ENCODE measurements around the gene PTPN22.
A peak's percentile ranks its signal among the peaks of the same experiment; 100 is the strongest.

The PTPN22 gene

GRCh38 chr1:113805256-113805531 lies 66.3 kb downstream of the PTPN22 start:
- POLR2A ChIA-PET, result interaction anchor here (1.1 kb wide), 1 partner anchor 45 kb away, joined by 3 read pairs; no protein-coding TSS in a partner anchor
- no peak overlapping the region for H3K27ac ChIP-seq (ENCODE audit: extremely low read depth, low read depth, low read length)
- H3K9me3 ChIP-seq (ENCODE audit: control insufficient read depth, insufficient read depth, low read depth, low read length), result no peaks in the 10 kb centered on the region
- peaks cover 0 to 5% of the 10 kb centered on the region in 2 experiments; a peak in 1 of 3 replicates for H3K36me3 ChIP-seq (ENCODE audit: control insufficient read depth in 2 of 2, insufficient read depth in 1 of 2, low read length in 2 of 2)
- no peak overlapping the region for H3K4me3 ChIP-seq (ENCODE audit: low read depth, low read length)
- H3K4me1 ChIP-seq (ENCODE audit: control insufficient read depth, insufficient read depth, low read length), result peaks cover 12% of the 10 kb centered on the region
- no peak for TF ChIP-seq SALL2 (tag by site-specific recombination; IDR thresholded peaks at IDR 0.05; ENCODE audit: borderline replicate concordance)
- no peak for TF ChIP-seq ZNF521 (tag by site-specific recombination; IDR thresholded peaks at IDR 0.05)
- no peak for TF ChIP-seq ZNF223 (tag by site-specific recombination; IDR thresholded peaks at IDR 0.05)
- TF ChIP-seq INSM2 (tag by site-specific recombination; IDR thresholded peaks at IDR 0.05), result no peak
- no peak for TF ChIP-seq ZNF202 (tag by site-specific recombination; IDR thresholded peaks at IDR 0.05; ENCODE audit: borderline replicate concordance)
- CTCF ChIA-PET, result interaction anchor here (0.5 to 0.6 kb wide), 3 partner anchors 10 to 477 kb away, joined by 3 to 7 read pairs (median 4); no protein-coding TSS in a partner anchor

GRCh38 chr1:113804421-113805255 lies 66.9 kb downstream of the PTPN22 start:
- Histone ChIP-seq H3K4me3 (ENCODE audit: low read depth, low read length) (no peak overlapping the region), H3K9me3 (ENCODE audit: control insufficient read depth, insufficient read depth, low read depth, low read length) (no peaks in the 10 kb centered on the region), H3K36me3 (ENCODE audit: control insufficient read depth in 2 of 2, insufficient read depth in 1 of 2, low read length in 2 of 2) (peaks cover 0 to 5% of the 10 kb centered on the region in 2 experiments; a peak in 1 of 3 replicates), H3K27ac (ENCODE audit: extremely low read depth, low read depth, low read length) (no peak overlapping the region), H3K4me1 (ENCODE audit: control insufficient read depth, insufficient read depth, low read length) (peaks cover 12% of the 10 kb centered on the region)
- CTCF ChIA-PET, result interaction anchor here (0.5 to 1.0 kb wide), 2 partner anchors 12 to 85 kb away, joined by 3 to 4 read pairs; no protein-coding TSS in a partner anchor
- POLR2A ChIA-PET, result interaction anchor here (0.6 to 1.1 kb wide), 4 partner anchors 45 to 865 kb away, joined by 3 to 8 read pairs (median 3); partner anchors contain the start of gene DENND2C
- no peak for TF ChIP-seq ZBTB7A (tag by site-specific recombination; IDR thresholded peaks at IDR 0.05; ENCODE audit: low read depth)
- TF ChIP-seq ZNF24 (tag by site-specific recombination; IDR thresholded peaks at IDR 0.05), result peak; percentile 59; the same call in 1 of the 2 replicates
- TF ChIP-seq ZNF362 (tag by site-specific recombination; IDR thresholded peaks at IDR 0.05), result peak; percentile 84; the same call in 1 of the 2 replicates
- no peak for TF ChIP-seq YY1 (tag by site-specific recombination; IDR thresholded peaks at IDR 0.05)
- no peak for TF ChIP-seq ZNF18 (tag by site-specific recombination; IDR thresholded peaks at IDR 0.05)
- peak; percentile 40; the same call in 1 of the 2 replicates for TF ChIP-seq ZBTB17 (tag by site-specific recombination; IDR thresholded peaks at IDR 0.05)
- TF ChIP-seq ZNF701 (tag by site-specific recombination; IDR thresholded peaks at IDR 0.05), result no peak
- TF ChIP-seq ZXDB (tag by site-specific recombination; IDR thresholded peaks at IDR 0.05), result 0 out of 2 replicates have a peak, but pooled peaks have one; percentile 38
- peak; percentile 49 for TF ChIP-seq SP7 (tag by site-specific recombination; IDR thresholded peaks at IDR 0.05)
- TF ChIP-seq ZNF660 (tag by site-specific recombination; IDR thresholded peaks at IDR 0.05), result 0 out of 2 replicates have a peak, but pooled peaks have one; percentile 48
- TF ChIP-seq REPIN1 (tag by site-specific recombination; IDR thresholded peaks at IDR 0.05; ENCODE audit: low read depth), result no peak
- 0 out of 2 replicates have a peak, but pooled peaks have one; percentile 16 for TF ChIP-seq PRDM6 (tag by site-specific recombination; IDR thresholded peaks at IDR 0.05)
- no peak for TF ChIP-seq MEIS1 (CRISPR knock-in tag; IDR thresholded peaks at IDR 0.05; ENCODE audit: borderline replicate concordance)
- TF ChIP-seq ZNF324 (tag by site-specific recombination; IDR thresholded peaks at IDR 0.05), result peak; percentile 68; the same call in 1 of the 2 replicates
- peak; percentile 29; the same call in 1 of the 2 replicates for TF ChIP-seq SCRT2 (tag by site-specific recombination; IDR thresholded peaks at IDR 0.05)
- TF ChIP-seq ZNF518A (tag by site-specific recombination; conservative IDR thresholded peaks at IDR 0.05; ENCODE audit: low read depth), result 0 out of 2 replicates have a peak, but pooled peaks have one; percentile 24
